Spleen (tissue), 11 donors: ENCODE measurements around the gene NME4. TPM values are rescaled to one million over a fixed set of nuclear protein-coding genes. Genes with fewer than 3 reads are reported as not detected.
A peak's percentile ranks its signal among the peaks of the same experiment; 100 is the strongest.

Experiments used
- DNase-seq: peaks from one replicate; pipeline ENCODE4 v3.0.0-alpha.2; 2020
- H3K27ac ChIP-seq, 8 donors: fragments of 200-600 bp; sonication (generic) in 7 of 8; 1 replicate in 4 of 8; 2 replicates in 4 of 8; pipeline versions ENCODE4 v1.5.0 to v1.8.0; 2016 to 2021; ENCODE audit warnings: inconsistent platforms in 4 of 8, mild to moderate bottlenecking in 4 of 8, moderate library complexity in 1 of 8
- H3K27me3 ChIP-seq, 7 donors: fragments of 200-600 bp; sonication (generic) in 6 of 7; replicated peaks in 1 of 7; 1 replicate in 4 of 7; 2 replicates in 3 of 7; pipeline versions ENCODE4 v1.5.0 to v1.8.0; 2016 to 2021; ENCODE audit warnings: inconsistent platforms in 3 of 7, mild to moderate bottlenecking in 1 of 7
- H3K36me3 ChIP-seq, 6 donors: fragments of 200-600 bp; sonication (generic) in 5 of 6; 1 replicate in 4 of 6; 2 replicates in 2 of 6; pipeline versions ENCODE4 v1.5.0 to v1.8.0; 2016 to 2021; ENCODE audit warnings: inconsistent platforms in 2 of 6
- H3K4me1 ChIP-seq, 6 donors: fragments of 200-600 bp; sonication (generic) in 5 of 6; 1 replicate in 3 of 6; 2 replicates in 3 of 6; pipeline versions ENCODE4 v1.5.0 to v1.8.0; 2016 to 2021; ENCODE audit warnings: inconsistent platforms in 3 of 6
- H3K4me3 ChIP-seq, 8 donors: fragments of 200-600 bp; sonication (generic) in 7 of 8; 1 replicate in 4 of 8; 2 replicates in 4 of 8; pipeline versions ENCODE4 v1.5.0 to v1.8.0; 2016 to 2021; ENCODE audit warnings: inconsistent platforms in 4 of 8, mild to moderate bottlenecking in 4 of 8, moderate library complexity in 2 of 8
- H3K9me3 ChIP-seq, 8 donors: fragments of 200-600 bp; sonication (generic) in 7 of 8; 1 replicate in 4 of 8; 2 replicates in 4 of 8; pipeline versions ENCODE4 v1.5.0 to v1.8.0; 2016 to 2021; ENCODE audit warnings: inconsistent platforms in 4 of 8
- CTCF ChIP-seq, 11 experiments: fragments of 200-600 bp in 7 of 11; fragments of 450-650 bp in 4 of 11; sonication (generic) in 4 of 11; IDR thresholded peaks in 8 of 11; conservative IDR thresholded peaks in 3 of 11; 1 replicate in 7 of 11; 2 replicates in 4 of 11; pipeline versions ENCODE4 v1.4.0 to v1.8.0; 2016 to 2021; ENCODE audit warnings: antibody characterized with exemption in 11 of 11, inconsistent platforms in 4 of 11, mild to moderate bottlenecking in 1 of 11
- POLR2A ChIP-seq, 3 donors: fragments of 450-650 bp; IDR thresholded peaks; one replicate each; pipeline ENCODE4 v1.5.1; 2017; ENCODE audit warnings: antibody characterized with exemption in 3 of 3, mild to moderate bottlenecking in 1 of 3
- POLR2AphosphoS5 ChIP-seq, 3 donors: sonication (generic); formaldehyde crosslinking; IDR thresholded peaks; one replicate each; pipeline ENCODE4 v1.5.1; 2017; ENCODE audit warnings: antibody characterized with exemption in 3 of 3
- WGBS, 5 donors: extraction: QIAGEN DNeasy Blood & Tissue Kit in 3 of 5; methylation state at CpG; one replicate each; pipeline versions ENCODE4 v1.1.5 to v1.1.7; 2013 to 2018; 5-methylcytosine and 5-hydroxymethylcytosine counted together
- intact Hi-C: fragments of 100-400 bp; cut with DNase I; formaldehyde crosslinking; loops from one replicate; pipeline ENCODE4 v1.15.0; 2023; ENCODE audit warnings: low total_unique reads
- polyA plus RNA-seq, 3 donors: library from polyadenylated mRNA; stranded (reverse); fragments of 200-250 nt; gene quantifications; one replicate each; pipeline ENCODE4 v1.2.1, GENCODE V29; 2013
- total RNA-seq, 7 donors: library from RNA; depleted of rRNA in 3 of 7; stranded (reverse); fragments of >200 nt in 3 of 7; fragmentation: NEBNext Ultra II Directional in 4 of 7; extraction: Animal tissue kit (Norgen Biotek cat#: 25700) in 4 of 7; gene quantifications; one replicate each; pipeline versions ENCODE4 v1.1.0 to v1.2.1, GENCODE V29; 2016 to 2021
- donor health status: healthy with polysubstance abuse.
- donor health status: DM: no; HTN: no; CAD: no; lungs with moderate emphysema.
- donor health status: DM: no; HTN: no; CAD: no.
- donor health status: Bipolar disorder and iron deficiency.
- donor health status: healthy.
- donor health status: DM: no; HTN: no; CAD: no.
- donor health status: DM: yes; HTN: yes; CAD: no.

The NME4 gene
- total and polyA plus RNA-seq, 10 donors: 27.3 to 75.8 (median 55.8) TPM

- Histone ChIP-seq H3K27me3 (no peaks in the 10 kb centered on the region), H3K36me3 (peaks cover 0 to 8% (median 0%) of the 10 kb centered on the region in 6 donors), H3K27ac (peak overlapping the region in 5 of 8 donors; percentile 49 to 98 (median 80)), H3K4me3 (no peak overlapping the region), H3K4me1 (peaks cover 6 to 65% (median 41%) of the 10 kb centered on the region in 6 donors), H3K9me3 (no peaks in the 10 kb centered on the region)
- TF ChIP-seq POLR2AphosphoS5 (IDR thresholded peaks at IDR 0.05): peak in 1 of 3 donors; percentile 17
- no peak for TF ChIP-seq POLR2A (IDR thresholded peaks at IDR 0.05)
- no peak for TF ChIP-seq CTCF (IDR thresholded peaks at IDR 0.05 in 8 of 11, conservative IDR thresholded peaks at IDR 0.05 in 3 of 11)
- 78 to 84% (median 83%) methylated on average over 18 to 24 of the region's 24 CpGs for WGBS, 5 donors
- intact Hi-C loops: no loop called here
- no peak for DNase-seq
Observed at GRCh38 chr16:398561-399339, 1.8 kb downstream of the NME4 start.

DNA sequence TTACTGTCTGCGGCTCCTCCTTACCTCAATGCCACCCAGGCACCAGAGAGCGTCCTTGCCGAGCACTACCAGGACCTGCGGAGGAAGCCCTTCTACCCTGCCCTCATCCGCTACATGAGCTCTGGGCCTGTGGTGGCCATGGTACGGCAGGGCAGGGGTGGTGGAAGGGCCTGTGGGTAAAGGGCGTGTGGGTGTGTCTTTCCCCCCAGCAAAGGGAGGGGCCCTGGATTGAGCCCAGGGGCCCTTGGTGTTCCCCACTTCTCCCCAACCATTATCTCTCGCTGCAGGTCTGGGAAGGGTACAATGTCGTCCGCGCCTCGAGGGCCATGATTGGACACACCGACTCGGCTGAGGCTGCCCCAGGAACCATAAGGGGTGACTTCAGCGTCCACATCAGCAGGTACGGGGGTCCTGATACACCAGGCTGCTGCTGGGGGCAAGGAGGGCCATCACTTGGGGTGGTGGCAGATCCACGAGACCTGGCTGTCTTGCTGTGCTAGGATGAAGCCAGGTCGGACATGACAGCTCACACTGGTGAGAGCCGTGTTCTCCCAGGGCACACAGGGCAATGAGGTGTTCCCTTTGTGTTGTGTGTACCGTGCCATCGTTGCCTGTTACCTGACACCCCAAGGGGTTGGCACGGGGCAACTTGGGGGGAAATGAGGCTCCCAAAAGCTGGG is 2.5 kb downstream of the NME4 start:
- H3K4me3 ChIP-seq: no peak overlapping the region
- peaks cover 0 to 8% (median 0%) of the 10 kb centered on the region in 6 donors for H3K36me3 ChIP-seq
- intact Hi-C loops: no loop called here
- no peak for TF ChIP-seq POLR2A (IDR thresholded peaks at IDR 0.05)
- peak in 1 of 3 donors; percentile 13 for TF ChIP-seq POLR2AphosphoS5 (IDR thresholded peaks at IDR 0.05)
- no peak for TF ChIP-seq CTCF (IDR thresholded peaks at IDR 0.05 in 8 of 11, conservative IDR thresholded peaks at IDR 0.05 in 3 of 11)
- H3K27me3 ChIP-seq: no peaks in the 10 kb centered on the region
- H3K4me1 ChIP-seq: peaks cover 6 to 65% (median 41%) of the 10 kb centered on the region in 6 donors
- no peak for DNase-seq
- WGBS, 5 donors: 73 to 93% (median 88%) methylated on average over 10 to 22 of the region's 22 CpGs
- peak overlapping the region in 7 of 8 donors; percentile 90 to 98 (median 94) for H3K27ac ChIP-seq
- no peaks in the 10 kb centered on the region for H3K9me3 ChIP-seq

GRCh38 chr16:400061-400591 is 3.1 kb downstream of the NME4 start:
- no peak for TF ChIP-seq POLR2AphosphoS5 (IDR thresholded peaks at IDR 0.05)
- TF ChIP-seq CTCF (IDR thresholded peaks at IDR 0.05 in 8 of 11, conservative IDR thresholded peaks at IDR 0.05 in 3 of 11): no peak
- no peak for TF ChIP-seq POLR2A (IDR thresholded peaks at IDR 0.05)
- peak overlapping the region in 5 of 8 donors; percentile 64 to 94 (median 71) for H3K4me3 ChIP-seq
- 60 to 81% (median 72%) methylated on average over 9 to 10 of the region's 10 CpGs for WGBS, 5 donors

More at GRCh38 chr16:400061-400591, 3.1 kb downstream of the NME4 start:
- intact Hi-C loops: no loop called here
- Histone ChIP-seq H3K9me3 (no peaks in the 10 kb centered on the region), H3K36me3 (peaks cover 0 to 8% (median 0%) of the 10 kb centered on the region in 6 donors), H3K27me3 (no peaks in the 10 kb centered on the region), H3K27ac (peak overlapping the region; percentile 83 to 98 (median 93)), H3K4me1 (peaks cover 6 to 65% (median 41%) of the 10 kb centered on the region in 6 donors)
- peak; percentile 82 for DNase-seq
